Measurements from ENCODE around the gene MPZL1. TPM values are rescaled to one million over a fixed set of nuclear protein-coding genes. Genes with fewer than 3 reads are reported as not detected.
A peak's percentile ranks its signal among the peaks of the same experiment; 100 is the strongest.

The MPZL1 gene
- total and polyA plus RNA-seq, 2 of the 13 experiments (the other 11 are each of a cell fraction or from before 2014, with no cell fraction given), result 38.0 to 68.7 TPM

- FAIRE-seq (no peak), DNase-seq (ENCODE audit: low spot score) (no peak), ATAC-seq (no peak)
- Histone ChIP-seq H2AFZ (ENCODE audit: low read length) (no peak overlapping the region), H3K4me3 (replicated peaks in 1 of 3; ENCODE audit: insufficient read depth in 1 of 3, low read depth in 2 of 3, low read length in 3 of 3) (no peak overlapping the region), H3K9ac (ENCODE audit: insufficient read depth, low read depth, low read length) (no peak overlapping the region), H3K4me2 (ENCODE audit: low read depth, low read length) (no peak overlapping the region), H4K20me1 (ENCODE audit: insufficient read depth, low read length) (no peaks in the 10 kb centered on the region), H3K9me3 (ENCODE audit: low read length) (no peaks in the 10 kb centered on the region), H3K4me1 (ENCODE audit: insufficient read depth, low read length) (peaks cover 15% of the 10 kb centered on the region), H3K36me3 (replicated peaks in 1 of 2; ENCODE audit: control insufficient read depth in 1 of 2, insufficient read depth in 2 of 2, low read length in 2 of 2) (no peaks in the 10 kb centered on the region), H3K27me3 (ENCODE audit: control insufficient read depth in 1 of 2, insufficient read depth in 2 of 2, low read length in 2 of 2) (peaks cover 0 to 10% of the 10 kb centered on the region in 2 experiments; a peak in 2 of 5 replicates), H3K27ac (ENCODE audit: extremely low read length, insufficient read depth, low read length) (no peak overlapping the region), H3K79me2 (ENCODE audit: insufficient read depth, low read length) (no peaks in the 10 kb centered on the region)
- in situ Hi-C loops (cut with HindIII; ENCODE audit: extremely low pct_ligation_motif_present, low pct_unique_long_range_greater_than_20kb), result no loop called here
- no peak for TF ChIP-seq DDIT3 (CRISPR knock-in tag; IDR thresholded peaks at IDR 0.05)
- 0 out of 2 replicates have a peak, but pooled peaks have one; percentile 22 for TF ChIP-seq MAFF (IDR thresholded peaks at IDR 0.05; ENCODE audit: low read depth, low read length)
- peak; percentile 32 to 52; a peak in 3 of 4 replicates for TF ChIP-seq MAFK (conservative IDR thresholded peaks at IDR 0.05 in 1 of 2, IDR thresholded peaks at IDR 0.05 in 1 of 2; ENCODE audit: low read length in 2 of 2)
- TF ChIP-seq NKX3-1 (CRISPR knock-in tag; IDR thresholded peaks at IDR 0.05), result no peak
- no TSS peak for BruUV-seq (replicated peaks)
- intact Hi-C loops (cut with micrococcal nuclease; ENCODE audit: unreplicated experiment), result no loop called here
- ChIA-PET CTCF (ENCODE audit: low intra/inter-chr PET ratio, low total read pairs) (no interaction called here), POLR2A (no interaction called here)
- 99% methylated on average over 3 of the region's 3 CpGs for WGBS (ENCODE audit: low lambda C conversion rate)
Measured at GRCh38 chr1:167678838-167679237, 42.9 kb upstream of the MPZL1 start.

- intact Hi-C loops (cut with micrococcal nuclease; ENCODE audit: unreplicated experiment), result no loop called here
- 10% methylated on average over 5 of the region's 6 CpGs for WGBS (ENCODE audit: low lambda C conversion rate)
- Histone ChIP-seq H3K36me3 (replicated peaks in 1 of 2; ENCODE audit: control insufficient read depth in 1 of 2, insufficient read depth in 2 of 2, low read length in 2 of 2) (no peaks in the 10 kb centered on the region), H3K4me2 (ENCODE audit: low read depth, low read length) (peak overlapping the region; percentile 52), H3K9ac (ENCODE audit: insufficient read depth, low read depth, low read length) (no peak overlapping the region), H2AFZ (ENCODE audit: low read length) (no peak overlapping the region), H3K79me2 (ENCODE audit: insufficient read depth, low read length) (no peaks in the 10 kb centered on the region), H3K9me3 (ENCODE audit: low read length) (no peaks in the 10 kb centered on the region), H3K27ac (ENCODE audit: extremely low read length, insufficient read depth, low read length) (no peak overlapping the region), H3K4me1 (ENCODE audit: insufficient read depth, low read length) (peaks cover 15% of the 10 kb centered on the region), H3K27me3 (ENCODE audit: control insufficient read depth in 1 of 2, insufficient read depth in 2 of 2, low read length in 2 of 2) (peaks cover 0 to 16% of the 10 kb centered on the region in 2 experiments; a peak in 2 of 5 replicates), H3K4me3 (replicated peaks in 1 of 3; ENCODE audit: insufficient read depth in 1 of 3, low read depth in 2 of 3, low read length in 3 of 3) (no peak overlapping the region), H4K20me1 (ENCODE audit: insufficient read depth, low read length) (no peaks in the 10 kb centered on the region)
- in situ Hi-C loops (cut with HindIII; ENCODE audit: extremely low pct_ligation_motif_present, low pct_unique_long_range_greater_than_20kb), result no loop called here
- peak; percentile 65 for DNase-seq (ENCODE audit: low spot score)
- CTCF ChIA-PET (ENCODE audit: low intra/inter-chr PET ratio, low total read pairs), result no interaction called here
- POLR2A ChIA-PET, result no interaction called here
- peak; percentile 87 for ATAC-seq
- no peak for FAIRE-seq
- no TSS peak for BruUV-seq (replicated peaks)
- no peak for TF ChIP-seq ZNF883 (CRISPR knock-in tag; IDR thresholded peaks at IDR 0.05; ENCODE audit: not compliant biosample characterization)
- no peak for TF ChIP-seq CEBPZ (IDR thresholded peaks at IDR 0.05; ENCODE audit: low read length)
- TF ChIP-seq NR2F6 (IDR thresholded peaks at IDR 0.05), result no peak
- 0 out of 2 replicates have a peak, but pooled peaks have one; percentile 10 for TF ChIP-seq NR2F6 (CRISPR knock-in tag; IDR thresholded peaks at IDR 0.05)
- TF ChIP-seq KLF16 (CRISPR knock-in tag; IDR thresholded peaks at IDR 0.05), result no peak
- no peak for TF ChIP-seq ZFP90 (CRISPR knock-in tag; IDR thresholded peaks at IDR 0.05; ENCODE audit: borderline replicate concordance)
- TF ChIP-seq ETV6 (CRISPR knock-in tag; conservative IDR thresholded peaks at IDR 0.05), result no peak
- no peak for TF ChIP-seq ZNF781 (CRISPR knock-in tag; IDR thresholded peaks at IDR 0.05; ENCODE audit: borderline replicate concordance, not compliant biosample characterization)
- TF ChIP-seq WIZ (CRISPR knock-in tag; IDR thresholded peaks at IDR 0.05), result no peak
- TF ChIP-seq NONO (IDR thresholded peaks at IDR 0.05), result no peak
- TF ChIP-seq NONO (CRISPR knock-in tag; conservative IDR thresholded peaks at IDR 0.05), result no peak
- no peak for TF ChIP-seq ZSCAN12 (CRISPR knock-in tag; IDR thresholded peaks at IDR 0.05)
- no peak for TF ChIP-seq IRF2 (CRISPR knock-in tag; IDR thresholded peaks at IDR 0.05)
- TF ChIP-seq POLR2AphosphoS5 (IDR thresholded peaks at IDR 0.05; ENCODE audit: low read depth, low read length), result no peak
Measured at GRCh38 chr1:167679714-167680113, 42.1 kb upstream of the MPZL1 start.
